K562 (cell line): ENCODE data around the gene CHST2. TPM values are rescaled to one million over a fixed set of nuclear protein-coding genes. Genes with fewer than 3 reads are reported as not detected.

Source experiments
- ATF6 ChIP-seq: sonication (generic); formaldehyde crosslinking; IDR thresholded peaks from 2 replicates; pipeline ENCODE4 v1.4.0; 2020; ENCODE audit warnings: mild to moderate bottlenecking, missing genetic modification reagents
- CHAMP1 ChIP-seq: fragments of 450-650 bp; IDR thresholded peaks from 2 replicates; pipeline ENCODE4 v1.6.1; 2016; ENCODE audit warnings: mild to moderate bottlenecking
- FOXK1 ChIP-seq: sonication (generic); formaldehyde crosslinking; IDR thresholded peaks from 2 replicates; pipeline ENCODE4 v1.8.0; 2022; ENCODE audit warnings: missing genetic modification reagents, mild to moderate bottlenecking, borderline replicate concordance
- FOXK2 ChIP-seq, 2 experiments: fragments of 450-650 bp; IDR thresholded peaks in 1 of 2; conservative IDR thresholded peaks in 1 of 2; 2 replicates each; pipeline ENCODE4 v1.6.1; 2016; ENCODE audit warnings: low read depth in 2 of 2, mild to moderate bottlenecking in 1 of 2
- GABPB2 ChIP-seq: fragments of 250-450 bp; sonication (Bioruptor Pico); conservative IDR thresholded peaks from 2 replicates; pipeline ENCODE4 v1.5.1; 2021; ENCODE audit warnings: mild to moderate bottlenecking
- GATAD2A ChIP-seq: fragments of 450-650 bp; IDR thresholded peaks from 2 replicates; pipeline ENCODE4 v1.6.1; 2017
- HDAC8 ChIP-seq: fragments of 450-650 bp; IDR thresholded peaks from 2 replicates; pipeline ENCODE4 v1.6.1; 2016; ENCODE audit warnings: mild to moderate bottlenecking, missing genetic modification characterization, moderate library complexity, missing compliant biosample characterization
- IFI16 ChIP-seq: fragments of 250-450 bp; sonication (Bioruptor Pico); IDR thresholded peaks from 2 replicates; pipeline ENCODE4 v2.1.2; 2022; ENCODE audit warnings: mild to moderate bottlenecking, inconsistent platforms
- JUND ChIP-seq, 2 experiments: IDR thresholded peaks; 2 replicates in 1 of 2; 3 replicates in 1 of 2; pipeline ENCODE4 v1.6.1; 2011; ENCODE audit warnings: borderline replicate concordance in 2 of 2, low read depth in 2 of 2, low read length in 2 of 2, improper control_type of control experiment in 1 of 2, missing biosample characterization in 1 of 2, missing genetic modification characterization in 1 of 2, missing genetic modification reagents in 1 of 2
- POLR2G ChIP-seq: fragments of 200-400 bp; formaldehyde crosslinking; IDR thresholded peaks from 2 replicates; pipeline ENCODE4 v1.6.1; 2017; ENCODE audit warnings: low read depth, mild to moderate bottlenecking, antibody characterized with exemption, low read length, moderate library complexity
- RB1 ChIP-seq: fragments of 450-650 bp; IDR thresholded peaks from 2 replicates; pipeline ENCODE4 v1.6.1; 2017; ENCODE audit warnings: low read depth, mild to moderate bottlenecking
- STAG1 ChIP-seq: sonication (generic); formaldehyde crosslinking; IDR thresholded peaks from 2 replicates; pipeline ENCODE4 v1.5.0; 2020; ENCODE audit warnings: missing genetic modification reagents, borderline replicate concordance
- TEAD4 ChIP-seq, 2 experiments: sonication (generic) in 1 of 2; formaldehyde crosslinking in 1 of 2; IDR thresholded peaks; 2 replicates each; pipeline versions ENCODE4 v1.6.1 to v1.8.0; 2012 to 2022; ENCODE audit warnings: borderline replicate concordance in 1 of 2, inconsistent platforms in 1 of 2, low read length in 1 of 2, mild to moderate bottlenecking in 1 of 2, missing genetic modification reagents in 1 of 2
- THAP12 ChIP-seq: fragments of 250-450 bp; sonication (Bioruptor Pico); IDR thresholded peaks from 2 replicates; pipeline ENCODE4 v1.9.0; 2021; ENCODE audit warnings: mild to moderate bottlenecking, inconsistent platforms
- WHSC1 ChIP-seq: IDR thresholded peaks from one replicate; pipeline ENCODE4 v1.6.1; 2012; ENCODE audit warnings: low read length, control low read depth, inconsistent platforms
- ZBTB17 ChIP-seq: fragments of 450-650 bp; formaldehyde crosslinking; IDR thresholded peaks from 2 replicates; pipeline ENCODE4 v1.4.0; 2020; ENCODE audit warnings: mild to moderate bottlenecking
- ZC3H4 ChIP-seq: sonication (generic); formaldehyde crosslinking; IDR thresholded peaks from 2 replicates; pipeline ENCODE4 v1.9.0; 2021; ENCODE audit warnings: missing genetic modification reagents, borderline replicate concordance
- ZNF12 ChIP-seq: sonication (generic); formaldehyde crosslinking; IDR thresholded peaks from 2 replicates; pipeline ENCODE4 v1.4.0; 2020; ENCODE audit warnings: mild to moderate bottlenecking, missing genetic modification reagents
- polyA plus RNA-seq, 8 experiments: library from polyadenylated mRNA; depleted of rRNA in 4 of 8; stranded (reverse) in 5 of 8; unstranded in 3 of 8; fragments of >200 nt; fragmentation: Nextera tagmentation in 2 of 8; fragmentation: Illumina TruSeq in 1 of 8; extraction: Ambion mirVana in 2 of 8; extraction: Trizol in 1 of 8; gene quantifications; 2 replicates each; pipeline versions ENCODE4 v1.2.1 to v1.2.3, GENCODE V29; 2011 to 2014; ENCODE audit warnings: inconsistent platforms in 1 of 8, missing spikeins in 1 of 8
- total RNA-seq, 7 experiments: library from RNA; depleted of rRNA in 6 of 7; stranded (reverse); fragments of >200 nt in 6 of 7; fragmentation: Illumina TruSeq in 2 of 7; extraction: Trizol in 2 of 7; gene quantifications; 2 replicates each; pipeline versions ENCODE4 v1.2.1 to v1.2.3, GENCODE V29; 2011 to 2021; ENCODE audit warnings: low replicate concordance in 1 of 7

Gene CHST2
- total and polyA plus RNA-seq, 9 of the 15 experiments (the other 6 are each of a cell fraction or from before 2014, with no cell fraction given) = 3.4 to 60.3 (median 13.9) TPM

GRCh38 chr3:143121241-143122088 lies 1.9 kb downstream of the CHST2 start (continued):
- no peak for TF ChIP-seq HDAC8 (tag)
- TF ChIP-seq WHSC1 = peak; percentile 78
- TF ChIP-seq IFI16 (CRISPR knock-in tag) = no peak
- no peak for TF ChIP-seq THAP12 (CRISPR knock-in tag)
- no peak for TF ChIP-seq GABPB2 (CRISPR knock-in tag)
- 0 out of 2 replicates have a peak, but pooled peaks have one; percentile 10 for TF ChIP-seq STAG1 (CRISPR knock-in tag)
- no peak for TF ChIP-seq ZBTB17 (CRISPR knock-in tag)
- no peak for TF ChIP-seq FOXK2 (conservative IDR thresholded peaks at IDR 0.05 in 1 of 2, IDR thresholded peaks at IDR 0.05 in 1 of 2; ENCODE audit: low read depth in 2 of 2)
- peak; percentile 98; the same call in 1 of the 2 replicates for TF ChIP-seq CHAMP1
- peak; percentile 73; the same call in 1 of the 2 replicates for TF ChIP-seq FOXK1 (CRISPR knock-in tag)
- no peak for TF ChIP-seq ZNF12 (CRISPR knock-in tag)
- TF ChIP-seq TEAD4 (IDR thresholded peaks at IDR 0.05; ENCODE audit: low read length) = no peak
- TF ChIP-seq TEAD4 (CRISPR knock-in tag; IDR thresholded peaks at IDR 0.05; ENCODE audit: borderline replicate concordance) = 0 out of 2 replicates have a peak, but pooled peaks have one; percentile 18
- no peak for TF ChIP-seq ATF6 (CRISPR knock-in tag)
- TF ChIP-seq ZC3H4 = no peak
- peak; percentile 63 for TF ChIP-seq POLR2G
- TF ChIP-seq GATAD2A = no peak
- TF ChIP-seq RB1 = no peak
- TF ChIP-seq JUND (IDR thresholded peaks at IDR 0.05; ENCODE audit: borderline replicate concordance, low read depth, low read length) = no peak
- TF ChIP-seq JUND (tag; IDR thresholded peaks at IDR 0.05; ENCODE audit: borderline replicate concordance, low read depth, low read length) = no peak
